ENCODE data around the gene ADGRD1. TPM values are rescaled to one million over a fixed set of nuclear protein-coding genes. Genes with fewer than 3 reads are reported as not detected.

Gene ADGRD1
- total and polyA plus RNA-seq, 4 donors: 9.9 to 15.4 (median 12.7) TPM

- H3K4me3 ChIP-seq (ENCODE audit: low read depth, low read length): no peak overlapping the region
- H3K9me3 ChIP-seq (ENCODE audit: control insufficient read depth, insufficient read depth, low read length): no peaks in the 10 kb centered on the region
- no peak overlapping the region for H3K27ac ChIP-seq (ENCODE audit: low read depth, low read length)
- DNase-seq (ENCODE audit: low read depth in 4 of 6, low spot score in 6 of 6): no peak
- peaks cover 40% of the 10 kb centered on the region for H3K4me1 ChIP-seq (ENCODE audit: control insufficient read depth, insufficient read depth, low read length)
- H3K36me3 ChIP-seq (ENCODE audit: control insufficient read depth, insufficient read depth, low read length): peaks cover 6% of the 10 kb centered on the region
- WGBS (ENCODE audit: insufficient coverage): 85% methylated on average over 29 of the region's 30 CpGs
- H3K27me3 ChIP-seq (ENCODE audit: control insufficient read depth, insufficient read depth, low read length): no peaks in the 10 kb centered on the region
Measured at GRCh38 chr12:131130311-131130911, 176.7 kb downstream of the ADGRD1 start.

GRCh38 chr12:131131077-131131807 is 177.5 kb downstream of the ADGRD1 start:
- Histone ChIP-seq H3K27me3 (ENCODE audit: control insufficient read depth, insufficient read depth, low read length) (no peaks in the 10 kb centered on the region), H3K4me3 (ENCODE audit: low read depth, low read length) (no peak overlapping the region), H3K36me3 (ENCODE audit: control insufficient read depth, insufficient read depth, low read length) (peaks cover 6% of the 10 kb centered on the region), H3K4me1 (ENCODE audit: control insufficient read depth, insufficient read depth, low read length) (peaks cover 45% of the 10 kb centered on the region), H3K9me3 (ENCODE audit: control insufficient read depth, insufficient read depth, low read length) (no peaks in the 10 kb centered on the region), H3K27ac (ENCODE audit: low read depth, low read length) (no peak overlapping the region)
- DNase-seq (ENCODE audit: low read depth in 4 of 6, low spot score in 6 of 6): no peak
- WGBS (ENCODE audit: insufficient coverage): 96% methylated on average over 20 of the region's 20 CpGs

- no peak for DNase-seq (ENCODE audit: low read depth in 4 of 6, low spot score in 6 of 6)
- no peak overlapping the region for H3K27ac ChIP-seq (ENCODE audit: low read depth, low read length)
- H3K4me3 ChIP-seq (ENCODE audit: low read depth, low read length): no peak overlapping the region
- peaks cover 50% of the 10 kb centered on the region for H3K4me1 ChIP-seq (ENCODE audit: control insufficient read depth, insufficient read depth, low read length)
- WGBS (ENCODE audit: insufficient coverage): 87% methylated on average over 10 of the region's 10 CpGs
- H3K27me3 ChIP-seq (ENCODE audit: control insufficient read depth, insufficient read depth, low read length): no peaks in the 10 kb centered on the region
- H3K36me3 ChIP-seq (ENCODE audit: control insufficient read depth, insufficient read depth, low read length): peaks cover 6% of the 10 kb centered on the region
- no peaks in the 10 kb centered on the region for H3K9me3 ChIP-seq (ENCODE audit: control insufficient read depth, insufficient read depth, low read length)
Measured at GRCh38 chr12:131131808-131132117, 178.1 kb downstream of the ADGRD1 start.

GRCh38 chr12:131132118-131132892 is 178.6 kb downstream of the ADGRD1 start:
- Histone ChIP-seq H3K27ac (ENCODE audit: low read depth, low read length) (no peak overlapping the region), H3K4me3 (ENCODE audit: low read depth, low read length) (no peak overlapping the region), H3K36me3 (ENCODE audit: control insufficient read depth, insufficient read depth, low read length) (peaks cover 6% of the 10 kb centered on the region), H3K4me1 (ENCODE audit: control insufficient read depth, insufficient read depth, low read length) (peaks cover 56% of the 10 kb centered on the region), H3K27me3 (ENCODE audit: control insufficient read depth, insufficient read depth, low read length) (no peaks in the 10 kb centered on the region), H3K9me3 (ENCODE audit: control insufficient read depth, insufficient read depth, low read length) (no peaks in the 10 kb centered on the region)
- 19% methylated on average over 26 of the region's 29 CpGs for WGBS (ENCODE audit: insufficient coverage)
- DNase-seq (ENCODE audit: low read depth in 4 of 6, low spot score in 6 of 6): peak in 2 of 6 donors; percentile 78 to 87

GRCh38 chr12:131133015-131133905 is 179.6 kb downstream of the ADGRD1 start:
- Histone ChIP-seq H3K4me1 (ENCODE audit: control insufficient read depth, insufficient read depth, low read length) (peaks cover 65% of the 10 kb centered on the region), H3K27ac (ENCODE audit: low read depth, low read length) (no peak overlapping the region), H3K4me3 (ENCODE audit: low read depth, low read length) (no peak overlapping the region), H3K27me3 (ENCODE audit: control insufficient read depth, insufficient read depth, low read length) (no peaks in the 10 kb centered on the region), H3K9me3 (ENCODE audit: control insufficient read depth, insufficient read depth, low read length) (no peaks in the 10 kb centered on the region), H3K36me3 (ENCODE audit: control insufficient read depth, insufficient read depth, low read length) (peaks cover 6% of the 10 kb centered on the region)
- peak in 1 of 6 donors; percentile 43 for DNase-seq (ENCODE audit: low read depth in 4 of 6, low spot score in 6 of 6)
- 81% methylated on average over 16 of the region's 19 CpGs for WGBS (ENCODE audit: insufficient coverage)

GRCh38 chr12:131133994-131134393 is 180.3 kb downstream of the ADGRD1 start:
- H3K4me1 ChIP-seq (ENCODE audit: control insufficient read depth, insufficient read depth, low read length): peaks cover 71% of the 10 kb centered on the region
- 79% methylated on average over 5 of the region's 5 CpGs for WGBS (ENCODE audit: insufficient coverage)
- H3K9me3 ChIP-seq (ENCODE audit: control insufficient read depth, insufficient read depth, low read length): no peaks in the 10 kb centered on the region
- no peak for DNase-seq (ENCODE audit: low read depth in 4 of 6, low spot score in 6 of 6)
- no peak overlapping the region for H3K27ac ChIP-seq (ENCODE audit: low read depth, low read length)
- H3K4me3 ChIP-seq (ENCODE audit: low read depth, low read length): no peak overlapping the region
- no peaks in the 10 kb centered on the region for H3K27me3 ChIP-seq (ENCODE audit: control insufficient read depth, insufficient read depth, low read length)
- peaks cover 6% of the 10 kb centered on the region for H3K36me3 ChIP-seq (ENCODE audit: control insufficient read depth, insufficient read depth, low read length)

- WGBS (ENCODE audit: insufficient coverage): 62% methylated on average over 9 of the region's 9 CpGs
- no peak overlapping the region for H3K27ac ChIP-seq (ENCODE audit: low read depth, low read length)
- peaks cover 13% of the 10 kb centered on the region for H3K36me3 ChIP-seq (ENCODE audit: control insufficient read depth, insufficient read depth, low read length)
- peaks cover 71% of the 10 kb centered on the region for H3K4me1 ChIP-seq (ENCODE audit: control insufficient read depth, insufficient read depth, low read length)
- H3K27me3 ChIP-seq (ENCODE audit: control insufficient read depth, insufficient read depth, low read length): no peaks in the 10 kb centered on the region
- DNase-seq (ENCODE audit: low read depth in 4 of 6, low spot score in 6 of 6): peak in 1 of 6 donors; percentile 79
- no peaks in the 10 kb centered on the region for H3K9me3 ChIP-seq (ENCODE audit: control insufficient read depth, insufficient read depth, low read length)
- H3K4me3 ChIP-seq (ENCODE audit: low read depth, low read length): no peak overlapping the region
Measured at GRCh38 chr12:131134523-131135310, 181.0 kb downstream of the ADGRD1 start.

GRCh38 chr12:131135311-131135785 is 181.6 kb downstream of the ADGRD1 start:
- Histone ChIP-seq H3K27me3 (ENCODE audit: control insufficient read depth, insufficient read depth, low read length) (no peaks in the 10 kb centered on the region), H3K4me3 (ENCODE audit: low read depth, low read length) (no peak overlapping the region), H3K36me3 (ENCODE audit: control insufficient read depth, insufficient read depth, low read length) (peaks cover 14% of the 10 kb centered on the region), H3K4me1 (ENCODE audit: control insufficient read depth, insufficient read depth, low read length) (peaks cover 72% of the 10 kb centered on the region), H3K27ac (ENCODE audit: low read depth, low read length) (no peak overlapping the region), H3K9me3 (ENCODE audit: control insufficient read depth, insufficient read depth, low read length) (no peaks in the 10 kb centered on the region)
- no peak for DNase-seq (ENCODE audit: low read depth in 4 of 6, low spot score in 6 of 6)
- WGBS (ENCODE audit: insufficient coverage): 92% methylated on average over 13 of the region's 13 CpGs
